Progenitor cell of endocrine pancreas (in vitro differentiated cells): ENCODE measurements around the gene CLDN3. TPM values are rescaled to one million over a fixed set of nuclear protein-coding genes. Genes with fewer than 3 reads are reported as not detected.

Experiments
- DNase-seq: peaks from one replicate; pipeline ENCODE4 v3.0.0; 2021; ENCODE audit warnings: low spot score; ENCODE audit not compliant: unreplicated experiment
- H3K27ac Mint-ChIP-seq: 2 replicates; pipeline ENCODE4 v1.8.0; 2021; ENCODE audit warnings: mild to moderate bottlenecking, moderate library complexity, mixed read lengths
- H3K27me3 Mint-ChIP-seq: 2 replicates; pipeline ENCODE4 v1.8.0; 2021; ENCODE audit warnings: mixed read lengths
- H3K36me3 Mint-ChIP-seq: 2 replicates; pipeline ENCODE4 v1.8.0; 2022; ENCODE audit warnings: mixed read lengths; ENCODE audit not compliant: insufficient read depth
- H3K4me1 Mint-ChIP-seq: 2 replicates; pipeline ENCODE4 v1.8.0; 2021; ENCODE audit warnings: low read depth, mixed read lengths
- H3K4me3 Mint-ChIP-seq: 2 replicates; pipeline ENCODE4 v1.8.0; 2021; ENCODE audit warnings: low read depth, mild to moderate bottlenecking, moderate library complexity, mixed read lengths
- H3K9me3 Mint-ChIP-seq: 2 replicates; pipeline ENCODE4 v1.8.0; 2021; ENCODE audit warnings: low read depth, mixed read lengths
- CTCF ChIP-seq: fragments of 200-600 bp; sonication (generic); IDR thresholded peaks from one replicate; pipeline ENCODE4 v1.5.0; 2021; ENCODE audit warnings: antibody characterized with exemption, mild to moderate bottlenecking; ENCODE audit not compliant: unreplicated experiment
- total RNA-seq: library from RNA; stranded (reverse); gene quantifications from 2 replicates; pipeline ENCODE4 v1.2.1, GENCODE V29; 2021

The CLDN3 gene
- total RNA-seq, 1 donor from 2014 or later: 49.9 TPM

- Mint-ChIP-seq H3K4me1 (peaks cover 6% of the 10 kb centered on the region), H3K27ac (peak overlapping the region; percentile 55)
Measured at GRCh38 chr7:73730485-73730884, 39.6 kb downstream of the CLDN3 start.

GRCh38 chr7:73728551-73728950 is 41.5 kb downstream of the CLDN3 start:
- Mint-ChIP-seq H3K4me1 (peaks cover 6% of the 10 kb centered on the region), H3K27me3 (peaks cover 2% of the 10 kb centered on the region), H3K36me3 (no peaks in the 10 kb centered on the region), H3K9me3 (no peaks in the 10 kb centered on the region), H3K4me3 (no peak overlapping the region), H3K27ac (no peak overlapping the region)
- no peak for DNase-seq
- no peak for TF ChIP-seq CTCF

More at GRCh38 chr7:73730485-73730884, 39.6 kb downstream of the CLDN3 start:
- peaks cover 2% of the 10 kb centered on the region for H3K36me3 Mint-ChIP-seq
- H3K27me3 Mint-ChIP-seq: peaks cover 2% of the 10 kb centered on the region
- no peak overlapping the region for H3K4me3 Mint-ChIP-seq
- no peaks in the 10 kb centered on the region for H3K9me3 Mint-ChIP-seq
- no peak for TF ChIP-seq CTCF
- DNase-seq: no peak

GRCh38 chr7:73727952-73728351 is 42.1 kb downstream of the CLDN3 start:
- Mint-ChIP-seq H3K36me3 (no peaks in the 10 kb centered on the region), H3K27me3 (peaks cover 2% of the 10 kb centered on the region), H3K9me3 (no peaks in the 10 kb centered on the region), H3K27ac (no peak overlapping the region), H3K4me1 (peaks cover 6% of the 10 kb centered on the region), H3K4me3 (no peak overlapping the region)
- DNase-seq: no peak
- TF ChIP-seq CTCF: no peak

- DNase-seq: no peak
- Mint-ChIP-seq H3K9me3 (no peaks in the 10 kb centered on the region), H3K4me3 (no peak overlapping the region), H3K27ac (no peak overlapping the region), H3K4me1 (peaks cover 6% of the 10 kb centered on the region), H3K36me3 (no peaks in the 10 kb centered on the region), H3K27me3 (peaks cover 5% of the 10 kb centered on the region)
- no peak for TF ChIP-seq CTCF
Measured at GRCh38 chr7:73726083-73726466, 44.0 kb downstream of the CLDN3 start.

GRCh38 chr7:73723813-73724212 is 46.3 kb downstream of the CLDN3 start:
- peaks cover 12% of the 10 kb centered on the region for H3K27me3 Mint-ChIP-seq
- TF ChIP-seq CTCF: no peak
- DNase-seq: no peak
- H3K4me3 Mint-ChIP-seq: no peak overlapping the region
- no peak overlapping the region for H3K27ac Mint-ChIP-seq
- no peaks in the 10 kb centered on the region for H3K36me3 Mint-ChIP-seq
- H3K4me1 Mint-ChIP-seq: peaks cover 6% of the 10 kb centered on the region
- no peaks in the 10 kb centered on the region for H3K9me3 Mint-ChIP-seq
